ENCODE results near the gene ZNF536.
"Not testable (repeated sequence)": the region's sequence is repeated elsewhere in the genome, so short reads cannot be mapped to it uniquely, and the experiment has no call there.

ZNF536 gene

GRCh38 chr19:30341611-30342201 lies 30.5 kb upstream of the ZNF536 start:
- DNase-seq (ENCODE audit: low read depth, low spot score), result no peak

- no peak for DNase-seq (ENCODE audit: low read depth, low spot score)
These were observed 29.3 kb upstream of the ZNF536 start for GRCh38 chr19:30342901-30343300.

- no peak for DNase-seq (ENCODE audit: low read depth, low spot score)
These were observed 27.4 kb upstream of the ZNF536 start for GRCh38 chr19:30344446-30345425.

- DNase-seq (ENCODE audit: low read depth, low spot score), result no peak
These were observed 26.5 kb upstream of the ZNF536 start for GRCh38 chr19:30345686-30346085.

GRCh38 chr19:30346468-30346867 lies 25.7 kb upstream of the ZNF536 start:
- not testable (repeated sequence) for DNase-seq (ENCODE audit: low read depth, low spot score)

GRCh38 chr19:30349131-30349730 lies 23.0 kb upstream of the ZNF536 start:
- DNase-seq (ENCODE audit: low read depth, low spot score), result peak; percentile 84

- DNase-seq (ENCODE audit: low read depth, low spot score), result no peak
These were observed 21.2 kb upstream of the ZNF536 start for GRCh38 chr19:30350692-30351663.

- no peak for DNase-seq (ENCODE audit: low read depth, low spot score)
These were observed 20.4 kb upstream of the ZNF536 start for GRCh38 chr19:30351774-30352173.

- no peak for DNase-seq (ENCODE audit: low read depth, low spot score)
These were observed 18.7 kb upstream of the ZNF536 start for GRCh38 chr19:30353394-30353945.

- no peak for DNase-seq (ENCODE audit: low read depth, low spot score)
These were observed 16.6 kb upstream of the ZNF536 start for GRCh38 chr19:30355586-30355985.

GRCh38 chr19:30356951-30357579 lies 15.1 kb upstream of the ZNF536 start:
- DNase-seq (ENCODE audit: low read depth, low spot score), result no peak

- DNase-seq (ENCODE audit: low read depth, low spot score), result no peak
These were observed 14.6 kb upstream of the ZNF536 start for GRCh38 chr19:30357580-30357954.

- no peak for DNase-seq (ENCODE audit: low read depth, low spot score)
These were observed 13.9 kb upstream of the ZNF536 start for GRCh38 chr19:30358319-30358718.

- DNase-seq (ENCODE audit: low read depth, low spot score), result no peak
These were observed 13.2 kb upstream of the ZNF536 start for GRCh38 chr19:30358821-30359580.

- no peak for DNase-seq (ENCODE audit: low read depth, low spot score)
These were observed 12.2 kb upstream of the ZNF536 start for GRCh38 chr19:30359936-30360335.

- DNase-seq (ENCODE audit: low read depth, low spot score), result no peak
These were observed 11.6 kb upstream of the ZNF536 start for GRCh38 chr19:30360376-30361106.

- no peak for DNase-seq (ENCODE audit: low read depth, low spot score)
These were observed 11.1 kb upstream of the ZNF536 start for GRCh38 chr19:30361107-30361447.

- no peak for DNase-seq (ENCODE audit: low read depth, low spot score)
These were observed 10.5 kb upstream of the ZNF536 start for GRCh38 chr19:30361721-30362120.

- DNase-seq (ENCODE audit: low read depth, low spot score), result no peak
These were observed 9.9 kb upstream of the ZNF536 start for GRCh38 chr19:30362156-30362754.
